Hepatocyte (in vitro differentiated cells): ENCODE results near the gene STIP1.

Experiments
- EZH2 ChIP-seq: fragments of 200-600 bp; sonication (generic); IDR thresholded peaks from 2 replicates; pipeline ENCODE4 v1.6.1; 2016; ENCODE audit warnings: antibody characterized with exemption, mild to moderate bottlenecking, borderline replicate concordance
- TF ChIP-seq, protein P1 (sequence below): fragments of 200-600 bp; sonication (generic); IDR thresholded peaks from 2 replicates; pipeline ENCODE4 v1.5.1; 2016; ENCODE audit warnings: antibody characterized with exemption, mild to moderate bottlenecking; ENCODE audit not compliant: poor library complexity

- TF ChIP-seq, protein P1, sequence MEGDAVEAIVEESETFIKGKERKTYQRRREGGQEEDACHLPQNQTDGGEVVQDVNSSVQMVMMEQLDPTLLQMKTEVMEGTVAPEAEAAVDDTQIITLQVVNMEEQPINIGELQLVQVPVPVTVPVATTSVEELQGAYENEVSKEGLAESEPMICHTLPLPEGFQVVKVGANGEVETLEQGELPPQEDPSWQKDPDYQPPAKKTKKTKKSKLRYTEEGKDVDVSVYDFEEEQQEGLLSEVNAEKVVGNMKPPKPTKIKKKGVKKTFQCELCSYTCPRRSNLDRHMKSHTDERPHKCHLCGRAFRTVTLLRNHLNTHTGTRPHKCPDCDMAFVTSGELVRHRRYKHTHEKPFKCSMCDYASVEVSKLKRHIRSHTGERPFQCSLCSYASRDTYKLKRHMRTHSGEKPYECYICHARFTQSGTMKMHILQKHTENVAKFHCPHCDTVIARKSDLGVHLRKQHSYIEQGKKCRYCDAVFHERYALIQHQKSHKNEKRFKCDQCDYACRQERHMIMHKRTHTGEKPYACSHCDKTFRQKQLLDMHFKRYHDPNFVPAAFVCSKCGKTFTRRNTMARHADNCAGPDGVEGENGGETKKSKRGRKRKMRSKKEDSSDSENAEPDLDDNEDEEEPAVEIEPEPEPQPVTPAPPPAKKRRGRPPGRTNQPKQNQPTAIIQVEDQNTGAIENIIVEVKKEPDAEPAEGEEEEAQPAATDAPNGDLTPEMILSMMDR = no peak
- TF ChIP-seq EZH2 = no peak
These were observed 22.3 kb downstream of the STIP1 start for GRCh38 chr11:64208086-64208795.
